Panc1 (cell line): ENCODE measurements around the gene PRDX5. TPM values are rescaled to one million over a fixed set of nuclear protein-coding genes. Genes with fewer than 3 reads are reported as not detected.
A peak's percentile ranks its signal among the peaks of the same experiment; 100 is the strongest.

Experiments
- ATAC-seq: fragments of 200-7000 bp; cut with Tn5 transposase; 2 replicates; pipeline ENCODE4 v1.9.1; 2020; ENCODE audit warnings: mild to moderate bottlenecking, moderate library complexity
- BruUV-seq: library from RNA; stranded (reverse); fragments of 400-500 nt; replicated peaks from 2 replicates; lab custom pipeline; 2021; lab: Mats Ljungman, UMichigan
- CTCF ChIA-PET: fragments of 300-600 bp; sonication (Branson Sonifier 250); formaldehyde crosslinking; loops from one replicate; lab custom pipeline; 2022; ENCODE audit warnings: antibody characterized with exemption; lab: Charles Lee
- POLR2A ChIA-PET: fragments of 300-600 bp; sonication (Branson Sonifier 250); formaldehyde crosslinking; loops from one replicate; lab custom pipeline; 2022; ENCODE audit warnings: antibody characterized with exemption; lab: Charles Lee
- DNase-seq: peaks from one replicate; pipeline ENCODE4 v3.0.0-alpha.2; 2010; ENCODE audit warnings: low read depth, low spot score
- H3K27ac ChIP-seq: 2 replicates; pipeline ENCODE4 v1.5.1; 2011; ENCODE audit warnings: mild to moderate bottlenecking, low read length, inconsistent platforms
- H3K27me3 ChIP-seq: fragments of 200-500 bp; sonication (Bioruptor generic); 2 replicates; pipeline ENCODE4 v1.6.0; 2014; ENCODE audit warnings: low read length, inconsistent platforms; ENCODE audit not compliant: control insufficient read depth, insufficient read depth
- H3K36me3 ChIP-seq: fragments of 200-500 bp; sonication (Bioruptor generic); 2 replicates; pipeline ENCODE4 v1.5.1; 2014; ENCODE audit warnings: inconsistent platforms, mild to moderate bottlenecking, low read length, moderate library complexity; ENCODE audit not compliant: control insufficient read depth, insufficient read depth
- H3K4me1 ChIP-seq: 2 replicates; pipeline ENCODE4 v1.5.1; 2011; ENCODE audit warnings: inconsistent platforms, mild to moderate bottlenecking, low read length, moderate library complexity; ENCODE audit not compliant: control insufficient read depth, insufficient read depth
- H3K4me3 ChIP-seq, 2 experiments: 2 replicates each; pipeline ENCODE4 v1.5.1; 2011 to 2012; ENCODE audit warnings: low read depth in 2 of 2, low read length in 2 of 2, mild to moderate bottlenecking in 2 of 2, inconsistent platforms in 1 of 2, moderate library complexity in 1 of 2
- H3K9me3 ChIP-seq: fragments of 200-500 bp; sonication (Bioruptor generic); 2 replicates; pipeline ENCODE4 v1.5.1; 2014; ENCODE audit warnings: low read depth, mild to moderate bottlenecking, inconsistent platforms, low read length, moderate library complexity; ENCODE audit not compliant: control insufficient read depth, insufficient read depth
- CTCF ChIP-seq: fragments of 450-650 bp; IDR thresholded peaks from 2 replicates; pipeline ENCODE4 v1.5.1; 2017; ENCODE audit warnings: mild to moderate bottlenecking
- POLR2AphosphoS5 ChIP-seq: IDR thresholded peaks from 2 replicates; pipeline ENCODE4 v1.6.1; 2012; ENCODE audit warnings: mild to moderate bottlenecking, low read depth, low read length, moderate library complexity
- REST ChIP-seq, 2 experiments: IDR thresholded peaks; 2 replicates each; pipeline ENCODE4 v1.6.1; 2011 to 2012; ENCODE audit warnings: low read depth in 2 of 2, control low read depth in 1 of 2, low read length in 1 of 2, mild to moderate bottlenecking in 1 of 2, moderate library complexity in 1 of 2; ENCODE audit not compliant: insufficient read depth in 1 of 2
- SIN3A ChIP-seq: IDR thresholded peaks from 2 replicates; pipeline ENCODE4 v1.6.1; 2012; ENCODE audit warnings: low read depth, mild to moderate bottlenecking, low read length, moderate library complexity, borderline replicate concordance; ENCODE audit not compliant: insufficient read depth
- TCF7L2 ChIP-seq: IDR thresholded peaks from 2 replicates; pipeline ENCODE4 v1.6.1; 2011; ENCODE audit warnings: mild to moderate bottlenecking, low read depth, low read length, inconsistent platforms
- in situ Hi-C: cut with HindIII; loops from 2 replicates; pipeline ENCODE4 v1.10.0; 2016; ENCODE audit warnings: low sequenced_read_pairs, low pct_unique_long_range_greater_than_20kb
- intact Hi-C: fragments of 100-400 bp; cut with micrococcal nuclease; formaldehyde crosslinking; loops from one replicate; pipeline ENCODE4 v1.10.0; 2022; ENCODE audit not compliant: unreplicated experiment
- total RNA-seq: library from RNA; stranded (reverse); gene quantifications from one replicate; pipeline ENCODE4 v1.2.1, GENCODE V29; 2021; ENCODE audit not compliant: unreplicated experiment

The PRDX5 gene
- total RNA-seq, 1 experiment from 2014 or later: 492 TPM

GRCh38 chr11:64284962-64285884 is 32.7 kb upstream of the PRDX5 start, which contains the start of gene GPR137:
TSS of gene GPR137 (plus strand) at chr11:64285848. CDS start at chr11:64286525, 677 bp downstream.
- H3K36me3 ChIP-seq: no peaks in the 10 kb centered on the region; the same call in 1 of the 2 replicates
- no peaks in the 10 kb centered on the region for H3K27me3 ChIP-seq
- POLR2A ChIA-PET: interaction anchor here (0.5 to 1.5 kb wide), 4 partner anchors 9 to 32 kb away, joined by 3 to 10 read pairs (median 4); partner anchors contain the start of genes ESRRA, PRDX5 and TRMT112
- intact Hi-C loops (no loop called here), in situ Hi-C loops (no loop called here)
- ATAC-seq: peak; percentile 74
- TF ChIP-seq POLR2AphosphoS5 (peak; percentile 64), CTCF (no peak), SIN3A (peak; percentile 82; the same call in 1 of the 2 replicates), TCF7L2 (no peak; the same call in 1 of the 2 replicates), REST (IDR thresholded peaks at IDR 0.05; ENCODE audit: insufficient read depth in 1 of 2, low read depth in 2 of 2, low read length in 1 of 2) (no peak)
- H3K27ac ChIP-seq: peak within 1 kb of the TSS; percentile 83
- CTCF ChIA-PET: interaction anchor here (0.6 to 1.5 kb wide), 6 partner anchors 16 to 33 kb away, joined by 3 to 20 read pairs (median 4); partner anchors contain the start of gene PRDX5
- H3K4me3 ChIP-seq: peak within 1 kb of the TSS; percentile 57 to 98
- TSS peak; percentile 85 for BruUV-seq
- no peak for DNase-seq
- peaks cover 25% of the 10 kb centered on the region for H3K4me1 ChIP-seq
- H3K9me3 ChIP-seq: no peaks in the 10 kb centered on the region

- peak overlapping the region; percentile 82 for H3K27ac ChIP-seq
These were observed 31.8 kb upstream of the PRDX5 start for GRCh38 chr11:64285885-64286800.

More at GRCh38 chr11:64285885-64286800, 31.8 kb upstream of the PRDX5 start:
- no peak for DNase-seq
- CTCF ChIA-PET: interaction anchor here (0.6 to 1.0 kb wide), 4 partner anchors 15 to 32 kb away, joined by 3 to 20 read pairs (median 5); partner anchors contain the start of gene PRDX5
- Histone ChIP-seq H3K4me3 (peak overlapping the region; percentile 57 to 98), H3K36me3 (no peaks in the 10 kb centered on the region; the same call in 1 of the 2 replicates), H3K27me3 (no peaks in the 10 kb centered on the region), H3K9me3 (no peaks in the 10 kb centered on the region), H3K4me1 (peaks cover 28% of the 10 kb centered on the region)
- TF ChIP-seq REST (IDR thresholded peaks at IDR 0.05; ENCODE audit: insufficient read depth in 1 of 2, low read depth in 2 of 2, low read length in 1 of 2): no peak
- no peak for TF ChIP-seq SIN3A
- TF ChIP-seq CTCF: no peak; the same call in 1 of the 2 replicates
- TF ChIP-seq TCF7L2: no peak
- TF ChIP-seq POLR2AphosphoS5: no peak; the same call in 1 of the 2 replicates
- POLR2A ChIA-PET: interaction anchor here (0.7 to 1.5 kb wide), 2 partner anchors 17 to 32 kb away, joined by 5 to 10 read pairs; partner anchors contain the start of gene PRDX5
- BruUV-seq: no TSS peak
- ATAC-seq: peak; percentile 9; the same call in 1 of the 2 replicates
- intact Hi-C loops (no loop called here), in situ Hi-C loops (no loop called here)
